HG02763 (cell line): Measurements from ENCODE around the gene TCF12.
A peak's percentile ranks its signal among the peaks of the same experiment; 100 is the strongest.

ENCODE experiments used
- ATAC-seq: cut with Tn5 transposase; IDR thresholded peaks from one replicate; pipeline ENCODE4 v1.9.1; 2021; ENCODE audit warnings: mild to moderate bottlenecking, moderate library complexity; ENCODE audit not compliant: unreplicated experiment

The TCF12 gene

GRCh38 chr15:56918046-56918938 is at the start of gene TCF12:
Gene TCF12 (plus strand): TSS chr15:56918644. CDS start chr15:56919914, 1,270 bp downstream.
- ATAC-seq = peak; percentile 73

GRCh38 chr15:56869573-56869972 is 48.9 kb upstream of the TCF12 start:
- no peak for ATAC-seq

- ATAC-seq = no peak
Observed at GRCh38 chr15:56871185-56871584, 47.3 kb upstream of the TCF12 start.

GRCh38 chr15:56871867-56872266 is 46.6 kb upstream of the TCF12 start:
- ATAC-seq = no peak

GRCh38 chr15:56877255-56877970 is 41.0 kb upstream of the TCF12 start:
- no peak for ATAC-seq

GRCh38 chr15:56879502-56879901 is 38.9 kb upstream of the TCF12 start:
- no peak for ATAC-seq

GRCh38 chr15:56883088-56883487 is 35.4 kb upstream of the TCF12 start:
- ATAC-seq = no peak

- ATAC-seq = no peak
Observed at GRCh38 chr15:56886363-56886931, 32.0 kb upstream of the TCF12 start.

GRCh38 chr15:56886932-56887781 is 31.3 kb upstream of the TCF12 start:
- ATAC-seq = peak; percentile 81

- no peak for ATAC-seq
Observed at GRCh38 chr15:56887782-56888438, 30.5 kb upstream of the TCF12 start.

GRCh38 chr15:56890038-56890437 is 28.4 kb upstream of the TCF12 start:
- ATAC-seq = no peak

GRCh38 chr15:56891852-56892440 is 26.5 kb upstream of the TCF12 start:
- no peak for ATAC-seq

GRCh38 chr15:56892659-56893363 is 25.6 kb upstream of the TCF12 start:
- no peak for ATAC-seq

GRCh38 chr15:56893364-56893678 is 25.1 kb upstream of the TCF12 start:
- ATAC-seq = no peak

GRCh38 chr15:56894601-56895000 is 23.8 kb upstream of the TCF12 start:
- ATAC-seq = no peak

- ATAC-seq = no peak
Observed at GRCh38 chr15:56901931-56902330, 16.5 kb upstream of the TCF12 start.

GRCh38 chr15:56906766-56907165 is 11.7 kb upstream of the TCF12 start:
- no peak for ATAC-seq

GRCh38 chr15:56910801-56911200 is 7.6 kb upstream of the TCF12 start:
- ATAC-seq = no peak

- no peak for ATAC-seq
Observed at GRCh38 chr15:56913241-56913640, 5.2 kb upstream of the TCF12 start.
